PC-9 (cell line): ENCODE measurements around the gene SLC24A1. TPM values are rescaled to one million over a fixed set of nuclear protein-coding genes. Genes with fewer than 3 reads are reported as not detected.

ENCODE experiments used
- BruUV-seq: library from RNA; stranded (reverse); fragments of 400-500 nt; replicated peaks from 2 replicates; lab custom pipeline; 2021; lab: Mats Ljungman, UMichigan
- CTCF ChIA-PET: fragments of 300-600 bp; sonication (Branson Sonifier 250); formaldehyde crosslinking; loops from one replicate; lab custom pipeline; 2022; ENCODE audit warnings: antibody characterized with exemption; lab: Charles Lee
- POLR2A ChIA-PET: fragments of 300-600 bp; sonication (Branson Sonifier 250); formaldehyde crosslinking; loops from one replicate; lab custom pipeline; 2022; ENCODE audit warnings: antibody characterized with exemption; ENCODE audit not compliant: unreplicated experiment; lab: Charles Lee
- DNase-seq, 2 experiments: peaks; one replicate each; pipeline versions ENCODE4 v3.0.0 to v3.0.0-alpha.2; 2015 to 2022; ENCODE audit warnings: mixed read lengths in 1 of 2
- H2AFZ ChIP-seq: fragments of 200-600 bp; sonication (generic); 2 replicates; pipeline ENCODE4 v1.8.1; 2017; ENCODE audit warnings: antibody characterized with exemption
- H3F3A ChIP-seq: fragments of 200-600 bp; sonication (generic); 2 replicates; pipeline ENCODE4 v1.8.1; 2017; ENCODE audit warnings: antibody characterized with exemption, mild to moderate bottlenecking, low read depth; ENCODE audit not compliant: insufficient read depth
- H3K27ac ChIP-seq: fragments of 200-600 bp; sonication (generic); 2 replicates; pipeline ENCODE4 v1.6.1; 2016; ENCODE audit warnings: mixed run types
- H3K27me3 ChIP-seq: fragments of 200-600 bp; sonication (generic); 2 replicates; pipeline ENCODE4 v1.6.1; 2016; ENCODE audit warnings: low read depth, mixed run types; ENCODE audit not compliant: insufficient read depth
- H3K36me3 ChIP-seq: fragments of 200-600 bp; sonication (generic); 2 replicates; pipeline ENCODE4 v1.6.1; 2016; ENCODE audit warnings: low read depth, mixed run types
- H3K4me1 ChIP-seq: fragments of 200-600 bp; sonication (generic); replicated peaks from 2 replicates; pipeline ENCODE4 v1.6.1; 2016; ENCODE audit warnings: mixed run types; ENCODE audit not compliant: insufficient read depth
- H3K4me2 ChIP-seq: fragments of 200-600 bp; sonication (generic); 2 replicates; pipeline ENCODE4 v1.6.1; 2017; ENCODE audit warnings: mixed run types
- H3K4me3 ChIP-seq: fragments of 200-600 bp; sonication (generic); 2 replicates; pipeline ENCODE4 v1.6.1; 2016; ENCODE audit warnings: mixed run types
- H3K79me2 ChIP-seq: fragments of 200-600 bp; sonication (generic); 2 replicates; pipeline ENCODE4 v1.6.1; 2017; ENCODE audit warnings: low read depth, mixed run types
- H3K9me2 ChIP-seq: fragments of 200-600 bp; sonication (generic); 2 replicates; pipeline ENCODE4 v1.8.1; 2017; ENCODE audit warnings: mild to moderate bottlenecking; ENCODE audit not compliant: insufficient read depth
- H3K9me3 ChIP-seq: fragments of 200-600 bp; sonication (generic); 2 replicates; pipeline ENCODE4 v1.8.1; 2016; ENCODE audit warnings: low read depth; ENCODE audit not compliant: insufficient read depth
- H4K20me1 ChIP-seq: fragments of 200-600 bp; sonication (generic); 2 replicates; pipeline ENCODE4 v1.8.1; 2017; ENCODE audit not compliant: insufficient read depth
- CTCF ChIP-seq: fragments of 200-600 bp; sonication (generic); conservative IDR thresholded peaks from 2 replicates; pipeline ENCODE4 v1.6.1; 2017; ENCODE audit warnings: mixed run types, antibody characterized with exemption, mild to moderate bottlenecking, moderate library complexity
- EZH2 ChIP-seq: fragments of 200-600 bp; sonication (generic); IDR thresholded peaks from 2 replicates; pipeline ENCODE4 v1.8.0; 2017; ENCODE audit warnings: antibody characterized with exemption, low read depth
- intact Hi-C: fragments of 100-400 bp; cut with micrococcal nuclease; formaldehyde crosslinking; loops from one replicate; pipeline ENCODE4 v1.10.0; 2022; ENCODE audit not compliant: unreplicated experiment
- total RNA-seq: library from RNA; stranded (reverse); gene quantifications from 2 replicates; pipeline ENCODE4 v1.2.3, GENCODE V29; 2021

SLC24A1 gene
- total RNA-seq, 1 experiment from 2014 or later = 22.5 TPM

GRCh38 chr15:65644282-65644681, 22.5 kb downstream of the SLC24A1 start:
- H3K79me2 ChIP-seq = no peaks in the 10 kb centered on the region
- H3K4me2 ChIP-seq = no peak overlapping the region
- H3K27ac ChIP-seq = no peak overlapping the region
- H3K27me3 ChIP-seq = no peaks in the 10 kb centered on the region
- H3F3A ChIP-seq = no peaks in the 10 kb centered on the region
- POLR2A ChIA-PET = no interaction called here
- no peak overlapping the region for H3K4me3 ChIP-seq
- BruUV-seq = no TSS peak
- no peaks in the 10 kb centered on the region for H3K36me3 ChIP-seq
- TF ChIP-seq CTCF = no peak
- no peak for TF ChIP-seq EZH2
- CTCF ChIA-PET = interaction anchor here (0.9 to 1.2 kb wide), 2 partner anchors 9 to 180 kb away, joined by 3 to 7 read pairs; no protein-coding TSS in a partner anchor
- H3K4me1 ChIP-seq = no peaks in the 10 kb centered on the region
- no peak overlapping the region for H2AFZ ChIP-seq
- H3K9me3 ChIP-seq = no peaks in the 10 kb centered on the region
- no peaks in the 10 kb centered on the region for H3K9me2 ChIP-seq
- intact Hi-C loops = no loop called here
- no peaks in the 10 kb centered on the region for H4K20me1 ChIP-seq
- DNase-seq = no peak

- no peaks in the 10 kb centered on the region for H3K36me3 ChIP-seq
- H3K9me2 ChIP-seq = no peaks in the 10 kb centered on the region
- intact Hi-C loops = no loop called here
- no peaks in the 10 kb centered on the region for H3F3A ChIP-seq
- no peaks in the 10 kb centered on the region for H3K27me3 ChIP-seq
- POLR2A ChIA-PET = no interaction called here
- no peak overlapping the region for H3K4me3 ChIP-seq
- H3K9me3 ChIP-seq = no peaks in the 10 kb centered on the region
- H2AFZ ChIP-seq = no peak overlapping the region
- no peaks in the 10 kb centered on the region for H3K4me1 ChIP-seq
- no peaks in the 10 kb centered on the region for H3K79me2 ChIP-seq
- no peak overlapping the region for H3K4me2 ChIP-seq
- DNase-seq = no peak
- BruUV-seq = no TSS peak
- CTCF ChIA-PET = interaction anchor here (1.0 kb wide), 1 partner anchor 987 kb away, joined by 4 read pairs; no protein-coding TSS in a partner anchor
- H3K27ac ChIP-seq = no peak overlapping the region
- H4K20me1 ChIP-seq = no peaks in the 10 kb centered on the region
- no peak for TF ChIP-seq CTCF
- TF ChIP-seq EZH2 = no peak
These were observed 23.7 kb downstream of the SLC24A1 start for GRCh38 chr15:65645392-65645791.

GRCh38 chr15:65646486-65646885, 24.7 kb downstream of the SLC24A1 start:
- H3K4me3 ChIP-seq = no peak overlapping the region
- intact Hi-C loops = no loop called here
- CTCF ChIA-PET = interaction anchor here (1.0 kb wide), 1 partner anchor 986 kb away, joined by 4 read pairs; no protein-coding TSS in a partner anchor
- H3K27me3 ChIP-seq = no peaks in the 10 kb centered on the region
- no peaks in the 10 kb centered on the region for H3K36me3 ChIP-seq
- no peaks in the 10 kb centered on the region for H3K79me2 ChIP-seq
- TF ChIP-seq CTCF = no peak
- TF ChIP-seq EZH2 = no peak
- no peak for DNase-seq
- H2AFZ ChIP-seq = no peak overlapping the region
- BruUV-seq = no TSS peak
- no peaks in the 10 kb centered on the region for H4K20me1 ChIP-seq
- no peaks in the 10 kb centered on the region for H3K9me2 ChIP-seq
- POLR2A ChIA-PET = interaction anchor here (0.6 kb wide), 1 partner anchor 223 kb away, joined by 4 read pairs; the partner anchor contains the start of gene RAB11A
- no peaks in the 10 kb centered on the region for H3K4me1 ChIP-seq
- H3K27ac ChIP-seq = no peak overlapping the region
- no peaks in the 10 kb centered on the region for H3K9me3 ChIP-seq
- no peaks in the 10 kb centered on the region for H3F3A ChIP-seq
- H3K4me2 ChIP-seq = no peak overlapping the region
